OCI-LY7 (cell line): ENCODE measurements around the gene OPN1SW. TPM values are rescaled to one million over a fixed set of nuclear protein-coding genes. Genes with fewer than 3 reads are reported as not detected.

Experiments used
- BruUV-seq: library from RNA; stranded (reverse); fragments of 400-500 nt; replicated peaks from 2 replicates; lab custom pipeline; 2021; lab: Mats Ljungman, UMichigan
- CTCF ChIA-PET: fragments of 300-600 bp; sonication (Branson Sonifier 250); formaldehyde crosslinking; loops from one replicate; lab custom pipeline; 2022; ENCODE audit warnings: antibody characterized with exemption; ENCODE audit not compliant: unreplicated experiment; lab: Charles Lee
- POLR2A ChIA-PET: fragments of 300-600 bp; sonication (Branson Sonifier 250); formaldehyde crosslinking; loops from one replicate; lab custom pipeline; 2022; ENCODE audit warnings: antibody characterized with exemption; lab: Charles Lee
- DNase-seq: peaks from one replicate; pipeline ENCODE4 v3.0.0-alpha.2; 2015; ENCODE audit warnings: low spot score
- H2AFZ ChIP-seq: fragments of 200-600 bp; sonication (generic), shearing (Covaris generic); 2 replicates; pipeline ENCODE4 v1.6.1; 2014; ENCODE audit warnings: mild to moderate bottlenecking, antibody characterized with exemption, low read length, moderate library complexity
- H3K27ac ChIP-seq: fragments of 200-600 bp; sonication (generic); 2 replicates; pipeline ENCODE4 v1.5.1; 2014; ENCODE audit warnings: mixed run types, low read depth, mild to moderate bottlenecking, moderate library complexity, low read length, inconsistent platforms; ENCODE audit not compliant: poor library complexity, severe bottlenecking
- H3K36me3 ChIP-seq: fragments of 200-600 bp; sonication (generic); 2 replicates; pipeline ENCODE4 v1.6.1; 2014; ENCODE audit warnings: mild to moderate bottlenecking, antibody characterized with exemption, low read length, moderate library complexity, mixed read lengths; ENCODE audit not compliant: insufficient read depth
- H3K4me1 ChIP-seq: fragments of 200-600 bp; sonication (generic); 2 replicates; pipeline ENCODE4 v1.5.1; 2014; ENCODE audit warnings: mild to moderate bottlenecking, low read length; ENCODE audit not compliant: insufficient read depth, poor library complexity, severe bottlenecking
- H3K4me2 ChIP-seq: fragments of 200-600 bp; sonication (generic); 2 replicates; pipeline ENCODE4 v1.6.1; 2014; ENCODE audit warnings: mild to moderate bottlenecking, low read length
- H3K4me3 ChIP-seq: fragments of 200-600 bp; sonication (generic); 2 replicates; pipeline ENCODE4 v1.5.1; 2014; ENCODE audit warnings: mild to moderate bottlenecking, low read depth, low read length; ENCODE audit not compliant: poor library complexity, severe bottlenecking
- H3K79me2 ChIP-seq: fragments of 200-600 bp; sonication (generic); 2 replicates; pipeline ENCODE4 v1.6.1; 2016; ENCODE audit warnings: low read depth, mild to moderate bottlenecking, low read length, moderate library complexity, mixed read lengths; ENCODE audit not compliant: insufficient read depth
- H3K9me2 ChIP-seq: fragments of 200-600 bp; sonication (generic); 2 replicates; pipeline ENCODE4 v1.6.1; 2016; ENCODE audit warnings: mild to moderate bottlenecking, low read length, mixed read lengths; ENCODE audit not compliant: insufficient read depth
- H3K9me3 ChIP-seq: fragments of 200-600 bp; sonication (generic); 2 replicates; pipeline ENCODE4 v1.6.1; 2014; ENCODE audit warnings: mild to moderate bottlenecking, mixed run types, low read length, mixed read lengths
- H4K20me1 ChIP-seq: fragments of 200-600 bp; sonication (generic); 2 replicates; pipeline ENCODE4 v1.6.1; 2014; ENCODE audit warnings: mild to moderate bottlenecking, antibody characterized with exemption, low read length, moderate library complexity, mixed read lengths; ENCODE audit not compliant: insufficient read depth
- CTCF ChIP-seq: fragments of 200-600 bp; sonication (generic); conservative IDR thresholded peaks from 2 replicates; pipeline ENCODE4 v1.5.1; 2014; ENCODE audit warnings: mild to moderate bottlenecking, antibody characterized with exemption, low read length, moderate library complexity, mixed read lengths
- EZH2phosphoT487 ChIP-seq: fragments of 200-600 bp; sonication (generic); IDR thresholded peaks from 2 replicates; pipeline ENCODE4 v1.6.1; 2018; ENCODE audit warnings: low read depth, borderline replicate concordance, mild to moderate bottlenecking, mixed run types, antibody characterized with exemption, low read length, moderate library complexity, mixed read lengths
- intact Hi-C: fragments of 100-400 bp; cut with micrococcal nuclease; formaldehyde crosslinking; loops from one replicate; pipeline ENCODE4 v1.10.0; 2022; ENCODE audit not compliant: unreplicated experiment
- total RNA-seq, 2 experiments: library from RNA; depleted of rRNA in 1 of 2; stranded (reverse); fragments of >200 nt in 1 of 2; shearing (Covaris generic) in 1 of 2; gene quantifications; 2 replicates each; pipeline ENCODE4 v1.2.3, GENCODE V29; 2014 to 2022

The OPN1SW gene
- total RNA-seq, 2 experiments from 2014 or later = not detected

DNA sequence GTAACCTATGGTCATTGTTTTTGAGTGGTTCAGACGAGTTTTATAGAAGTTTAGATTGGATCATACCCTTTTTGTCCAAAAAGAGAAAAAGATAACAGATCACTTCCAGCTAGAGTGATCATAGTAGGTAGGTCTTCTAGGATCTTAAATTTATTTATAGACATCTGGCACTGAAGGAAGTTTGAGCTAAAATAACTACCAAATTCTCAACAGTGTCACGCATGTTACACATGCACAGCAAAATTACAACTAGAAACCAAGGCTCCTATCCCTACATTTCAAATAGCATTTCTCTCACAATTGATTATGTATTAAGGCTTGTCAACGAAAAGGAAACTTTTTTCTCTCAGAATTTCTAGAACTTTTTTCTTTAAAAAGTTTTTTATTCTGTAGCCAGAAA is 34.1 kb downstream of the OPN1SW start:
- Histone ChIP-seq H3K79me2 (peaks cover 72% of the 10 kb centered on the region), H3K4me2 (peak overlapping the region; percentile 89), H3K9me3 (0 out of 2 replicates have a peak, but pooled peaks cover 3% of the 10 kb centered on the region), H4K20me1 (peaks cover 25% of the 10 kb centered on the region), H3K4me1 (peaks cover 25% of the 10 kb centered on the region), H3K27ac (no peak overlapping the region), H3K4me3 (peak overlapping the region; percentile 87), H3K36me3 (peaks cover 44% of the 10 kb centered on the region), H2AFZ (no peak overlapping the region), H3K9me2 (no peaks in the 10 kb centered on the region)
- TF ChIP-seq EZH2phosphoT487 = no peak
- TF ChIP-seq CTCF = no peak
- intact Hi-C loops = no loop called here
- ChIA-PET POLR2A (interaction anchor here (0.8 to 2.7 kb wide), 6 partner anchors 10 to 420 kb away, joined by 3 to 10 read pairs (median 6); no protein-coding TSS in a partner anchor), CTCF (no interaction called here)
- BruUV-seq = no TSS peak
- DNase-seq = no peak

DNA sequence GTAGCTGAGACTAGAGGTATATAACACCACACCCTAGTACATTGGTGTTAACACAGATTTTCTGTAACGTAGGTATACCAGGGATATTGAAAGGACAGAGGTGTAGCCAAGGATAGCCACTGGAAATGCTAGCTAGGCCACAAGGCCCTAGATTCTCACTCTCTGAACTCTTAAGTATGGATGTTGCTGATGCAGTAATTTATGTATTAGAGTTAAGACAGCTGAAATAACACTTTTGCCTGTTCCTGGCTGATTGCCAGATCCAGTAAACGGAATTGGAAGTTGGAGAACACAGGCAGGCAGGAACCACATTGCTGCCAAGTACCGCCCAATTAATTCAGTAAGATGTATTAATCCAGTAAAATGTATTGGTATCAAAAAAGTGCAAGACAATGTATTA is 34.6 kb downstream of the OPN1SW start:
- Histone ChIP-seq H3K27ac (no peak overlapping the region), H3K9me3 (0 out of 2 replicates have a peak, but pooled peaks cover 3% of the 10 kb centered on the region), H3K36me3 (peaks cover 39% of the 10 kb centered on the region), H3K4me2 (peak overlapping the region; percentile 89), H2AFZ (no peak overlapping the region), H3K79me2 (peaks cover 67% of the 10 kb centered on the region), H4K20me1 (peaks cover 25% of the 10 kb centered on the region), H3K4me3 (peak overlapping the region; percentile 87), H3K9me2 (no peaks in the 10 kb centered on the region), H3K4me1 (peaks cover 25% of the 10 kb centered on the region)
- POLR2A ChIA-PET = interaction anchor here (1.1 to 4.8 kb wide), 6 partner anchors 7 to 142 kb away, joined by 4 to 17 read pairs (median 8); no protein-coding TSS in a partner anchor
- no peak for DNase-seq
- CTCF ChIA-PET = no interaction called here
- intact Hi-C loops = no loop called here
- no peak for TF ChIP-seq CTCF
- BruUV-seq = no TSS peak

GRCh38 chr7:128739990-128740682 is 35.5 kb downstream of the OPN1SW start:
- peaks cover 25% of the 10 kb centered on the region for H4K20me1 ChIP-seq
- BruUV-seq = TSS peak; percentile 72
- H3K9me2 ChIP-seq = no peaks in the 10 kb centered on the region
- H3K36me3 ChIP-seq = peaks cover 30% of the 10 kb centered on the region; the same call in 1 of the 2 replicates
- no peaks in the 10 kb centered on the region for H3K9me3 ChIP-seq
- H2AFZ ChIP-seq = peak overlapping the region; percentile 73; the same call in 1 of the 2 replicates
- H3K79me2 ChIP-seq = peaks cover 58% of the 10 kb centered on the region
- peaks cover 25% of the 10 kb centered on the region for H3K4me1 ChIP-seq
- H3K27ac ChIP-seq = peak overlapping the region; percentile 55
- no peak for DNase-seq
- POLR2A ChIA-PET = interaction anchor here (0.6 to 4.8 kb wide), 14 partner anchors 8 to 397 kb away, joined by 3 to 17 read pairs (median 6); partner anchors contain the start of gene ATP6V1F
- no peak for TF ChIP-seq EZH2phosphoT487
- no peak for TF ChIP-seq CTCF
- CTCF ChIA-PET = interaction anchor here (0.6 to 1.2 kb wide), 3 partner anchors 11 to 1404 kb away, joined by 3 read pairs; no protein-coding TSS in a partner anchor
- intact Hi-C loops = loop anchor here (1.0 kb wide), 1 partner anchor 51 kb away; the partner anchor contains the start of gene CCDC136
- H3K4me3 ChIP-seq = peak overlapping the region; percentile 87
- peak overlapping the region; percentile 89 for H3K4me2 ChIP-seq
